ENCODE data around the gene ITGA11. TPM values are rescaled to one million over a fixed set of nuclear protein-coding genes. Genes with fewer than 3 reads are reported as not detected.

Gene ITGA11
- total and polyA plus RNA-seq, 2 of the 4 experiments (the other 2 are of a cell fraction), result 4.1 to 6.6 TPM

GRCh38 chr15:68259883-68260282 is 172.1 kb downstream of the ITGA11 start:
- H4K8ac ChIP-seq (ENCODE audit: low read depth in 2 of 2, low read length in 2 of 2), result no peak overlapping the region
- no peak overlapping the region for H2BK15ac ChIP-seq (ENCODE audit: low read depth, low read length)
- no CpG with 5 or more reads among the region's 2 CpGs for WGBS, 2 experiments (ENCODE audit: extremely low coverage in 2 of 2, insufficient read length in 1 of 2)
- no peak overlapping the region for H3K23ac ChIP-seq (ENCODE audit: low read depth, low read length)
- H3K4ac ChIP-seq (ENCODE audit: low read depth, low read length), result no peak overlapping the region
- H3K79me1 ChIP-seq (ENCODE audit: low read depth in 1 of 2, low read length in 2 of 2), result no peaks in the 10 kb centered on the region
- ChIA-PET CTCF (no interaction called here), POLR2A (ENCODE audit: unreplicated experiment) (interaction anchor here (0.5 kb wide), 1 partner anchor 162 kb away, joined by 3 read pairs; no protein-coding TSS in a partner anchor)
- H2AK5ac ChIP-seq (ENCODE audit: low read depth, low read length), result no peak overlapping the region
- TF ChIP-seq SMC3 (IDR thresholded peaks at IDR 0.05; ENCODE audit: low read depth, low read length) (no peak), FOS (IDR thresholded peaks at IDR 0.05; ENCODE audit: low read depth, low read length) (no peak), RCOR1 (IDR thresholded peaks at IDR 0.05; ENCODE audit: insufficient replicate concordance, low read length) (no peak), POLR2A (IDR thresholded peaks at IDR 0.05; ENCODE audit: low read depth, low read length) (no peak), MXI1 (IDR thresholded peaks at IDR 0.05; ENCODE audit: borderline replicate concordance, low read depth, low read length) (no peak), BHLHE40 (IDR thresholded peaks at IDR 0.05; ENCODE audit: low read depth, low read length) (no peak), RFX5 (IDR thresholded peaks at IDR 0.05; ENCODE audit: low read depth, low read length) (no peak), MAZ (IDR thresholded peaks at IDR 0.05; ENCODE audit: borderline replicate concordance, low read depth, low read length) (no peak)
- TF ChIP-seq, protein P1, sequence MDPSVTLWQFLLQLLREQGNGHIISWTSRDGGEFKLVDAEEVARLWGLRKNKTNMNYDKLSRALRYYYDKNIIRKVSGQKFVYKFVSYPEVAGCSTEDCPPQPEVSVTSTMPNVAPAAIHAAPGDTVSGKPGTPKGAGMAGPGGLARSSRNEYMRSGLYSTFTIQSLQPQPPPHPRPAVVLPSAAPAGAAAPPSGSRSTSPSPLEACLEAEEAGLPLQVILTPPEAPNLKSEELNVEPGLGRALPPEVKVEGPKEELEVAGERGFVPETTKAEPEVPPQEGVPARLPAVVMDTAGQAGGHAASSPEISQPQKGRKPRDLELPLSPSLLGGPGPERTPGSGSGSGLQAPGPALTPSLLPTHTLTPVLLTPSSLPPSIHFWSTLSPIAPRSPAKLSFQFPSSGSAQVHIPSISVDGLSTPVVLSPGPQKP (IDR thresholded peaks at IDR 0.05; ENCODE audit: borderline replicate concordance, low read depth, low read length), result no peak
- TF ChIP-seq, protein P2, sequence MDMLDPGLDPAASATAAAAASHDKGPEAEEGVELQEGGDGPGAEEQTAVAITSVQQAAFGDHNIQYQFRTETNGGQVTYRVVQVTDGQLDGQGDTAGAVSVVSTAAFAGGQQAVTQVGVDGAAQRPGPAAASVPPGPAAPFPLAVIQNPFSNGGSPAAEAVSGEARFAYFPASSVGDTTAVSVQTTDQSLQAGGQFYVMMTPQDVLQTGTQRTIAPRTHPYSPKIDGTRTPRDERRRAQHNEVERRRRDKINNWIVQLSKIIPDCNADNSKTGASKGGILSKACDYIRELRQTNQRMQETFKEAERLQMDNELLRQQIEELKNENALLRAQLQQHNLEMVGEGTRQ (IDR thresholded peaks at IDR 0.05; ENCODE audit: low read depth, low read length), result no peak
- H3K4me1 ChIP-seq (ENCODE audit: control insufficient read depth, insufficient read depth, low read length), result no peaks in the 10 kb centered on the region; the same call in 1 of the 2 replicates
- no peaks in the 10 kb centered on the region for H3K9me3 ChIP-seq (ENCODE audit: control insufficient read depth, insufficient read depth, low read length)
- H3K9ac ChIP-seq (ENCODE audit: low read depth, low read length), result no peak overlapping the region
- no peak overlapping the region for H3K4me3 ChIP-seq (ENCODE audit: insufficient read depth, low read depth, low read length)
- ATAC-seq (ENCODE audit: low read depth) (no peak), DNase-seq (no peak)
- no peak overlapping the region for H4K91ac ChIP-seq (ENCODE audit: insufficient read depth, low read depth, low read length)
- no peak overlapping the region for H3K14ac ChIP-seq (replicated peaks; ENCODE audit: low read depth, low read length)
- H2BK120ac ChIP-seq (ENCODE audit: low read depth, low read length), result no peak overlapping the region
- intact Hi-C loops (cut with micrococcal nuclease) (no loop called here), dilution Hi-C loops (cut with HindIII; ENCODE audit: low sequenced_read_pairs, unreplicated experiment) (no loop called here), in situ Hi-C loops (cut with MboI; ENCODE audit: low sequenced_read_pairs) (no loop called here)
- H3K18ac ChIP-seq (ENCODE audit: low read depth, low read length), result no peak overlapping the region
- H3K56ac ChIP-seq (ENCODE audit: extremely low read depth, insufficient read depth, low read length), result no peak overlapping the region
- no peak overlapping the region for H2AFZ ChIP-seq (replicated peaks; ENCODE audit: low read length, poor library complexity)
- H3K36me3 ChIP-seq (ENCODE audit: control insufficient read depth, insufficient read depth, low read length), result no peaks in the 10 kb centered on the region
- H3K9me1 ChIP-seq (ENCODE audit: insufficient read depth, low read length), result no peaks in the 10 kb centered on the region
- no peak overlapping the region for H2BK20ac ChIP-seq (ENCODE audit: low read depth, low read length)
- no TSS peak for BruUV-seq (replicated peaks)
- H3K4me2 ChIP-seq (ENCODE audit: low read depth, low read length), result no peak overlapping the region
- 0 out of 2 replicates have a peak, but pooled peaks cover 1% of the 10 kb centered on the region for H3K27me3 ChIP-seq (ENCODE audit: control insufficient read depth, insufficient read depth, low read length)
- no peak overlapping the region for H3K27ac ChIP-seq (ENCODE audit: insufficient read depth, low read length)
- no peak overlapping the region for H2BK5ac ChIP-seq (ENCODE audit: low read depth, low read length, poor library complexity, severe bottlenecking)
- no peak overlapping the region for H4K5ac ChIP-seq (ENCODE audit: low read depth, low read length)
- no peak overlapping the region for H2AK9ac ChIP-seq (replicated peaks; ENCODE audit: low read depth, low read length, poor library complexity)
- H4K20me1 ChIP-seq (ENCODE audit: insufficient read depth, low read length), result no peaks in the 10 kb centered on the region

All from IMR-90 (cell line).